GM21723 (cell line): ENCODE results near the gene ADGRG1.
"Not testable (repeated sequence)": the region's sequence is repeated elsewhere in the genome, so short reads cannot be mapped to it uniquely, and the experiment has no call there.

Experiments
- ATAC-seq: cut with Tn5 transposase; IDR thresholded peaks from one replicate; pipeline ENCODE4 v1.9.1; 2021; ENCODE audit warnings: mild to moderate bottlenecking, moderate library complexity; ENCODE audit not compliant: unreplicated experiment

Gene ADGRG1

GRCh38 chr16:57628008-57628781, at the start of gene ADGRG1:
TSS of gene ADGRG1 (plus strand) at chr16:57628630. CDS start at chr16:57650288, 21,658 bp downstream.
- ATAC-seq = no peak

GRCh38 chr16:57579361-57579665, 49.1 kb upstream of the ADGRG1 start:
- no peak for ATAC-seq

- no peak for ATAC-seq
Observed at GRCh38 chr16:57585051-57585687, 43.3 kb upstream of the ADGRG1 start.

GRCh38 chr16:57588831-57589230, 39.6 kb upstream of the ADGRG1 start:
- ATAC-seq = no peak

GRCh38 chr16:57589374-57589773, 39.1 kb upstream of the ADGRG1 start:
- no peak for ATAC-seq

GRCh38 chr16:57590654-57591085, 37.8 kb upstream of the ADGRG1 start:
- ATAC-seq = no peak

GRCh38 chr16:57591086-57591869, 37.2 kb upstream of the ADGRG1 start:
- ATAC-seq = peak; percentile 75

GRCh38 chr16:57591870-57592485, 36.5 kb upstream of the ADGRG1 start:
- no peak for ATAC-seq

GRCh38 chr16:57592591-57593003, 35.8 kb upstream of the ADGRG1 start:
- peak; percentile 53 for ATAC-seq

GRCh38 chr16:57593021-57593420, 35.4 kb upstream of the ADGRG1 start:
- ATAC-seq = no peak

GRCh38 chr16:57593990-57594389, 34.4 kb upstream of the ADGRG1 start:
- no peak for ATAC-seq

GRCh38 chr16:57594531-57595031, 33.8 kb upstream of the ADGRG1 start:
- ATAC-seq = no peak

- not testable (repeated sequence) for ATAC-seq
Observed at GRCh38 chr16:57596234-57596633, 32.2 kb upstream of the ADGRG1 start.

GRCh38 chr16:57598437-57598836, 30.0 kb upstream of the ADGRG1 start:
- no peak for ATAC-seq

- ATAC-seq = no peak
Observed at GRCh38 chr16:57600048-57600835, 28.2 kb upstream of the ADGRG1 start.

GRCh38 chr16:57600952-57601580, 27.4 kb upstream of the ADGRG1 start:
- ATAC-seq = no peak

GRCh38 chr16:57601801-57602478, 26.5 kb upstream of the ADGRG1 start:
- ATAC-seq = peak; percentile 88

GRCh38 chr16:57603115-57604024, 25.1 kb upstream of the ADGRG1 start:
- ATAC-seq = no peak
